ENCODE measurements around the gene PCDHGC3. TPM values are rescaled to one million over a fixed set of nuclear protein-coding genes. Genes with fewer than 3 reads are reported as not detected.

The PCDHGC3 gene
- total RNA-seq, result 10 to 100 TPM; 50.2 to 64.6 TPM

GRCh38 chr5:141475625-141476131 is at the start of gene PCDHGC3:
PCDHGC3 (plus strand) TSS chr5:141475966; CDS start chr5:141476117, 151 bp downstream.

GRCh38 chr5:141430332-141431113 is 45.2 kb upstream of the PCDHGC3 start, which contains the start of gene PCDHGA12:
PCDHGA12 (plus strand) TSS chr5:141430507; CDS start chr5:141430760, 253 bp downstream.

DNA sequence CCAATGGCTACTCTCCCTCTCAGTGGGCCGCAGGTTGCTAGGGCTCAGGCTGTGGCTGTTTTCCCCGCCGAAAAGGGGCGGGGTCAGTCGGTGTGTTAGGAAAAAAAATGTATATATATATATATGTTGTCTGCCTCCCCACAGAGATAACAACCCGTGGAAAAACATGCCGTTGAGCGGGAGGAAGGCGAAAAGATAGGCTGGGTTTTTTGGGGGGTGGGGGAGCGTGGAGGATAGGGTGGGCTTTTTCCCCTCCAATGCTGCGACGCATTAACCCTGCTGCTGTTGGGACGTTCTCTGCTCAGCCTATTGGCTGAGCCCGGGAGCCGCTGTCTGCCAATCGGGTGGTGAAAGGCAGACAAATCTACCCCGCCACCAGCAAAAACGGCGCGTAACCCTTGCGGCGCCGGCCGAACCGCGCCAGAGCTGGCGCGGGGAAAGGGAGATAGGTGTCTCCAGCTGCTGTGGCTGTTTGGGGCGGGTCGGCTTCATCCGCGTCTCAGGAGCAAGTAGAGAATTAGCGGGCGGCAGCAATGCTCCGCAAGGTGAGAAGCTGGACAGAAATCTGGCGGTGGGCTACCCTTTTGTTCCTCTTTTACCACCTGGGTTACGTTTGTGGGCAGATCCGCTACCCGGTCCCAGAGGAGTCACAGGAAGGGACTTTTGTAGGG is 9.0 kb downstream of the PCDHGC3 start, which contains the start of gene PCDHGC4:
TSS of gene PCDHGC4 (plus strand) at position 390 of the 671 bp plus-strand sequence. CDS start at position 534, 144 bp downstream.

DNA sequence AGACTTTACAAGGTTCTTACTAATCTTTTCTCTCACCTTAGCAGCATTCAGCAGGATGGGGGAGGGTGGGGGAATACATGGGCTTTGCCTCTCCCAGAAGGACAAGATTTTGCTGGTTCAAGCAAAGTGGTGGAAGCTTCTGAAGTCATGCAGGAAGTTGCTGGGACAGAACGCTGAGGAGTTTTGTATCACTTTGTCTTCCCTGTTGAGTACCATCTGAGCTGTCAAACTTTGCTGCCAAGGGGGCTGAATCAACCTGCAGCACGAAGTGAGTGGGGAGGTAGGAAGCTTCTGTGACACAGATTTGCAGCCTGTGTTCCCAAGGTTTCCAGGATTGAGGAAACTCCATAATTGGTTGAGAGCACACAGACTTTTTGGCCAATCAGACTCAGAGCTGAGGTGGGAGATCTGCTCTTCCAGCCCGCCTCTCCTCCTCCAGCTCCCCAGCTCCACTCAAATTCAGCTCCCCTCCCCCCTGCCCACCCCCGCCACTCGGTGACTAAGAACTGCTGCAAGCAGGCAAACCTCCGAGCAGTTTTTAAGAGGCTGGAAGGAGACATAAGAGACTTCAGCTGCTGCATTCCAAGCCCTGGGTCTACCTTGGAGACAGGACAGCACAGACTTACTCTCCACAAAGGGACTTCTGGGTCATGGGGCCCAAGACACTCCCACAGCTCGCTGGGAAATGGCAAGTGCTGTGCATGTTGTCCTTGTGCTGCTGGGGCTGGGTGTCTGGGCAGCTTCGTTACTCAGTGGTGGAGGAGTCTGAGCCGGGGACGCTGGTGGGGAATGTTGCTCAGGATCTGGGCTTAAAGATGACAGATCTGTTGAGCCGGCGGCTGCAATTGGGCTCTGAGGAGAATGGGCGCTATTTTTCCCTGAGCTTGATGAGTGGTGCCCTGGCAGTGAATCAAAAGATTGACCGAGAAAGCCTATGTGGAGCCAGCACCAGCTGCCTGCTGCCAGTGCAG is 13.1 kb downstream of the PCDHGC3 start, which contains the start of gene PCDHGC5:
TSS of gene PCDHGC5 (plus strand) at position 491 of the 971 bp plus-strand sequence. CDS start at position 651, 160 bp downstream.

Other genes with a start within 250 kb of the PCDHGC3 start
- gene PCDHB15, start 230.6 kb upstream of the PCDHGC3 start, total RNA-seq, result not detected
- not detected for gene SLC25A2, start 171.9 kb upstream of the PCDHGC3 start, total RNA-seq
- gene TAF7, start 155.2 kb upstream of the PCDHGC3 start, total RNA-seq, result 10 to 100 TPM; 24.8 to 46.6 TPM
- gene PCDHGA1, start 145.5 kb upstream of the PCDHGC3 start, total RNA-seq, result under 1 TPM; under 0.01 TPM
- gene PCDHGA2, start 137.2 kb upstream of the PCDHGC3 start, total RNA-seq, result under 1 TPM; 0.67 to 0.69 TPM
- gene PCDHGA3, start 132.1 kb upstream of the PCDHGC3 start, total RNA-seq, result under 1 TPM; 0.67 to 0.69 TPM
- gene PCDHGB1, start 125.9 kb upstream of the PCDHGC3 start, total RNA-seq, result under 1 TPM; 0.33 to 0.69 TPM
- gene PCDHGA4, start 120.9 kb upstream of the PCDHGC3 start, total RNA-seq, result 1 to 10 TPM in 1 of 2 donors, under 1 TPM in 1; 0.67 to 1.0 TPM
- 1 to 10 TPM in 1 of 2 donors, under 1 TPM in 1; 0.67 to 1.0 TPM for gene PCDHGB2, start 116.0 kb upstream of the PCDHGC3 start, total RNA-seq
- gene PCDHGA5, start 111.8 kb upstream of the PCDHGC3 start, total RNA-seq, result under 1 TPM; under 0.01 to 0.69 TPM
- gene PCDHGB3, start 105.7 kb upstream of the PCDHGC3 start, total RNA-seq, result under 1 TPM; 0.69 to 1.00 TPM
- 1 to 10 TPM in 1 of 2 donors, under 1 TPM in 1; 1.00 to 2.1 TPM for gene PCDHGA6, start 102.1 kb upstream of the PCDHGC3 start, total RNA-seq
- 1 to 10 TPM in 1 of 2 donors, under 1 TPM in 1; 0.67 to 1.0 TPM for gene PCDHGA7, start 93.2 kb upstream of the PCDHGC3 start, total RNA-seq
- 1 to 10 TPM; 5.3 to 5.9 TPM for gene PCDHGB4, start 88.3 kb upstream of the PCDHGC3 start, total RNA-seq
- under 1 TPM; 0.34 to 0.67 TPM for gene PCDHGA8, start 83.3 kb upstream of the PCDHGC3 start, total RNA-seq
- 10 to 100 TPM in 1 of 2 donors, 1 to 10 TPM in 1; 8.7 to 12.0 TPM for gene PCDHGB5, start 78.0 kb upstream of the PCDHGC3 start, total RNA-seq
- 1 to 10 TPM in 1 of 2 donors, under 1 TPM in 1; 1.00 to 1.4 TPM for gene PCDHGA9, start 73.2 kb upstream of the PCDHGC3 start, total RNA-seq
- 1 to 10 TPM; 1.4 to 1.7 TPM for gene PCDHGB6, start 67.9 kb upstream of the PCDHGC3 start, total RNA-seq
- 1 to 10 TPM; 4.5 to 5.0 TPM for gene PCDHGA10, start 63.0 kb upstream of the PCDHGC3 start, total RNA-seq
- gene PCDHGB7, start 58.3 kb upstream of the PCDHGC3 start, total RNA-seq, result 1 to 10 TPM; 3.7 to 3.8 TPM
- gene PCDHGA11, start 54.9 kb upstream of the PCDHGC3 start, total RNA-seq, result 1 to 10 TPM; 3.7 to 4.8 TPM
- 10 to 100 TPM; 28.0 to 36.8 TPM for gene PCDHGA12, start 45.5 kb upstream of the PCDHGC3 start, total RNA-seq
- gene PCDHGC4, start 9.1 kb downstream of the PCDHGC3 start, total RNA-seq, result 1 to 10 TPM; 1.4 to 1.7 TPM
- 1 to 10 TPM; 1.0 to 2.0 TPM for gene PCDHGC5, start 13.1 kb downstream of the PCDHGC3 start, total RNA-seq
- 10 to 100 TPM; 12.4 to 23.3 TPM for gene DIAPH1, start 143.0 kb downstream of the PCDHGC3 start, total RNA-seq
- gene HDAC3, start 160.9 kb downstream of the PCDHGC3 start, total RNA-seq, result 10 to 100 TPM; 47.5 to 50.3 TPM
- gene RELL2, start 161.0 kb downstream of the PCDHGC3 start, total RNA-seq, result 1 to 10 TPM; 4.8 to 7.3 TPM
- gene FCHSD1, start 175.5 kb downstream of the PCDHGC3 start, total RNA-seq, result 10 to 100 TPM; 20.0 to 22.3 TPM
- gene ARAP3, start 206.3 kb downstream of the PCDHGC3 start, total RNA-seq, result 10 to 100 TPM in 1 of 2 donors, 1 to 10 TPM in 1; 7.6 to 10.3 TPM

All from melanocyte of skin (primary cell).